Anterior cingulate cortex (tissue), 58 donors: Measurements from ENCODE around the gene CELF2.

Experiments used
- DNase-seq, 58 donors: peaks; one replicate each; lab custom pipeline; 2025; lab: John Stamatoyannopoulos, UW

The CELF2 gene

DNA sequence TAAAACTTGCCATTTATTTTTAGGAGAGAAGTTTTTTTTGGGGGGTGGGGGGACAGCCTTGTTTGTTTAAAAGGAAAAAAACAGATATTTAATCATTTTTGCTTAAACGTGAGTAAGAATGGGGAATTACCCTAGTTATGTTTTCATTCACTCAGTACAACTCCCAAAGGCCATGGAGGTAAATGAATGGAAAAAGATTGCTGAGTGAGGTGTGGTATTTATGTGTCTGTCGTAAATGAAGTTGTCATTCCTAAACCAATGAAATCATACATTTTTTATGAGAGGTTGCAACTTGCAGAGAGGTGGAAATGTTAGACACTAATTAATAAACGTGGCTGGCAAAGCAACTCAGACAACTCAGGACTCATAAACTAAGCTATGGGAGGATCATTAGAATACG is 218.1 kb downstream of the CELF2 start:
- DNase-seq = no peak

- no peak for DNase-seq
These were observed 218.6 kb downstream of the CELF2 start for GRCh38 chr10:11236234-11236633.

GRCh38 chr10:11237571-11237970 is 219.9 kb downstream of the CELF2 start:
- DNase-seq = no peak

DNA sequence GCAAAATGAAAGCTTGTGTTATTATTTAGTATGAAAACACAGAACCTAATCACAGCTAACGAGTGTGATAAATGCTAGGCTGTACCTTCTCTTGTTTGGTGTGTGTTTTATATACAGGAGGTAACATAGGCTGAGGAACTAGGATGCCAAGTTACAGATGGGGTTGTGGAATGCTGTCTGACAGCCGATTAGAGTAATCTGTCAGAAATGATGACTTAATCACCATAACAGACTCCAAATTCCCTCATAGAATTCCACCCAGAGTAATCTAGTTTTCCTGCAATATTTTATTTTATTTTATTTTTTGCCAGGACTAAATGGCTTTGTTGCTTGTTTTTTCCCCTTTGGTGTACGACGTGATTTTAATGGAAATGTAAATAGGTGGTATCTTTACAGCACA is 221.2 kb downstream of the CELF2 start:
- no peak for DNase-seq

DNA sequence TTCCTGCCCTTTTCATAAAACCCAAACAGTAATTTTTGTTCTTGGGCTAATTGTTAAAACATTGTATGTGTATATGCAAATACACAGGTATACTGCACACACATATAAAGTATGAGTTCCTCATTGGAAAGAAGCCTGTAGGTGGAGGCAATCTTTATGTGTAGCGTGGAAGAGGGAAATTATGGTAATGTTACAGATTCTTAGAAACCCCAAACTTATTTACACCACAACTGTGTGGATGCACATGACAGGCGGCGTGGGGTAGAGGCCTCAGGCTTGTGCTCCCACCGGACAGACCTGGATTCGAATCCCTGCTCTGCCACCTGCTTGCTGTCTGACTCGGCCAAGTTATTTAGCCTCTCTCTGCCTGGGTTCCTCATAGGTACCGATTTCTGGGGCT is 223.0 kb downstream of the CELF2 start:
- DNase-seq = no peak

- DNase-seq = peak in 4 of 58 donors; percentile 26 to 57 (median 31)
These were observed 225.0 kb downstream of the CELF2 start for GRCh38 chr10:11242443-11243387.

GRCh38 chr10:11243425-11244222 is 226.0 kb downstream of the CELF2 start:
- DNase-seq = no peak

DNA sequence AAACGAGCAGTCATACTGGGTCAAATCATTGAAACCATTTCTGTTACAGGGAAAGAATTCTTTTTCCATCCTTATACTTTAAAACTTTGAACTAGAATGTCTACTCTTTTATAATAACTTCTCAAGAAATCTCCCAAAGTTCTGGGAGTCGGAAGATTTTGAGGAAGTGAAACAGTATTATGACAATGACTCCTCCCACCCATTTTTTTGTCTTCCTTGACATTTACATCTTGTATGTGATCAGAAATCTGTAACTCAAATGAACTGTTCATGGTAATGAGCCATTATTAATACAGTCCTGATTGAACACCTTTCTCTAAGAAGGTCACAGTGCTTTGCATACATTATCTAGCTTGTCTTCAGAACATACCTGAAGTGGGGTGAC is 227.4 kb downstream of the CELF2 start:
- DNase-seq = no peak

- no peak for DNase-seq
These were observed 227.8 kb downstream of the CELF2 start for GRCh38 chr10:11245510-11245909.

DNA sequence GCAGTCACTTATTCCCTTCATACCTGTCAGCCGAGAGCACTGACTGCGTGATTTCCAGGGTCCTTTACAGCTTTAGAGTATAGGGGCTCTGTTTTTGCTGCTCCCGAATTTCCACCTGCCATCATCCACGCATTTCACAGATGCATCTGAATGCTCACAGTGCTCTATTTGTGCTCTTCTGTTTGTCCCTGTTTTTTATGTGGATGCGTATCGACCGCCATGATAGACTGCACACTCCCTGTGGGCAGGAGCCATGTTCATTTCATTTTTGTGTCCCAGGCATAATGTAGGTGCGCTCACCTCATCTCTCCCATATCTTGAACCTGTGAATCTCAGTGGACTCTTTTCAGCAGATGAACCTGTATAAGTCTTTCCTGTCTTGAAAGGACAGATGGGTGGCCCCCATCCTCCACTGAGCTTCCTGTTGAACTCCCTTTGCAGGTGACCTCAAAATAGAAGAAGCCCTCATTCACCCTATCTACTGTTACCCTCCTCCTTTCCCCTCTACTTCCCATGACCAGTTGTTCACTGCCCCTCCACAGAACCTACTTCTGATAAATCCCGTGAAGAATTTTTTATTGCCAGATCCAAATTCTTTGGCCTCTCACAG is 228.4 kb downstream of the CELF2 start:
- DNase-seq = no peak

DNA sequence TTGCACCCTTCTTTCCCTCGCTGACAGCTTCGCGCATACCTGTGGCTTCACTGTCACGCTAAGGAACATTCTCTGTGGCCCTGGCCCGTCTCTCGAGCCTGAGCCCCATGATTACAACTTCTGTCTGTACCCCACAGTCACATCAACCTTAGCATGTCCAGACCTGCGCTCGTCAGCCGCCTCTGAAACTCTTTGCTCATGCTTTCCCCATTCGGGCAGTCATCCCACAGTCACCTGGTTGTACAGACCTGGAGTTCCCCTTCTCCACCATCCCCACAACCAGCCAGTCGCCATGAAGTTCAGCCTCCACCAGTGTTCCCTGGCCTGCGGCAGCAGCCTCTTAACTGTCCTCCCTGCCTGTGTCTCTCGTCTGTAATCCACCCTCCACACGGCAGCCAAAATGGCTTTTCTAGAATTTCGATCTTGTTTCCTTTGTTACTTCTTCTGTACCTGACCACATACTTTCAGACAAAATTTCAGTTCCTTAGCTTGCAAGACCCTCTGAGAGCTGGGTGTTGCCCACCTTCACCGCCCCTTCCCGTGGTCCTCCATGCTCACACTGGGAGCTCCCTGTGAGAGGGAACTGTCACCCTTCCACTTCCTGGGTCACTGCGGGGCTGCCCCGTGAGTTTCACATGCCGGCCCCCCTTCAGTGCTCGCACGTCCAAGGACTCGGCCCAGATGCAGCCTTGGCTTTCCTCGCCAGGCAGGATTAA is 229.2 kb downstream of the CELF2 start:
- DNase-seq = no peak

DNA sequence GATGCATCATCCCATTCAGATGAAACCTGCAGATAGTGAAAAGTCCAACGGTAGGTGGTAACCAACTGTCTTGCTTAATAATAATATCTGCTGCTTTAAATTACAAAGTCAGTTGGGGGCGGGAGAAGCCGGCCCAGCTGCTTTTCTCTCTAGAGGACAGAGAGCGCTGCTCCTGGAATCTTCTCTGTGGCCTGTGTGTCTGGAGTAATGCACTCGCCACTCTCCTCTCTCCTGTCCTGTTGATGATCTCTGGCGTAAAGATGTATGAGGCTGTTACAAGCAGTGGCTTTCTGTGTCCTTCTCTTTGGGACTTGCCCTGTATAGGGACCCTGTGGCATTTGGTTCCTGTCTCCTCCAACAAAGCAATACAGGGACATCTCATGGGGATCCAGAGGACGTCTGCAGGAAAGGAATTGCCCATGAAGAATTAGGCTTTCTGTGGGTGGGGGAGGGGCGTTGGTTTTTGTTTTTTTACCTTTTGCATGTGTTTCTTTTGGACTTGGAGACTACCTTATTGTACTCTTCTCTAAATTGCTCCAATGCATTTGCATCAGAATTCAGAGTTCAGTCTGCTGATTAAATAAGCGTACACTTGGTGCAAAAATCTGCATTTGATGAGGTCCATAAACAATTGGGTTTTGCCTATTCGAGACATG is 231.6 kb downstream of the CELF2 start:
- no peak for DNase-seq

- DNase-seq = no peak
These were observed 232.1 kb downstream of the CELF2 start for GRCh38 chr10:11249808-11250195.

- no peak for DNase-seq
These were observed 232.6 kb downstream of the CELF2 start for GRCh38 chr10:11250304-11250703.

GRCh38 chr10:11252887-11253286 is 235.2 kb downstream of the CELF2 start:
- DNase-seq = peak in 1 of 58 donors; percentile 53

DNA sequence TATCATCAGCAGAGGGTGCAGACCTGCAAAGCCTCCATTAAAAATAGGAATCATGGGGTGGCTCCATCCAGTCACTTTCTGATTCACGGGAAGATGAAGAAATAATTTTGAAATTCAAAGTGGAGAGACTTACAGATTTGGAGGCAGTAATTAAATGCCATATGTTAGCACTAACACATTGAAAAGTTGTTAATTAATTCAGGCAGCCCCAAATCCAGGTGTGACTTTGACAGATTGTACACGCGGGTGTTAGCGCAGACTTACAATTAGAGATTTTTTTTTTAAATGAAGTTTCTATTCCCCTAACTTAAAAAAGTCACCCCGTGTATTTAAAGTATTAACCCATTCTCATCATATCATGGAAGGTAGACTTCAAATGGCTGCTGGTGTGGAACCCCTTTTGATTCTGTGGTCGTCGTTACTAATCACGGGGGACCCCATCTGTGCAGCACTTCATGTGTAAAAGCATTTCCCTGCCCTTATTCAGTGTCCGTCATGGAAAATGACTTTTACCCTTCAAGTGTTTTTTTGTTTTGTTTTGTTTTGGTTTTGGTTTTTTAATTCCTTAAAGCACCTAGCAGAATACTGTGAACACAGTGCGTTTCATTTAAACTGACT is 235.8 kb downstream of the CELF2 start:
- DNase-seq = no peak

GRCh38 chr10:11255156-11255555 is 237.5 kb downstream of the CELF2 start:
- no peak for DNase-seq

DNA sequence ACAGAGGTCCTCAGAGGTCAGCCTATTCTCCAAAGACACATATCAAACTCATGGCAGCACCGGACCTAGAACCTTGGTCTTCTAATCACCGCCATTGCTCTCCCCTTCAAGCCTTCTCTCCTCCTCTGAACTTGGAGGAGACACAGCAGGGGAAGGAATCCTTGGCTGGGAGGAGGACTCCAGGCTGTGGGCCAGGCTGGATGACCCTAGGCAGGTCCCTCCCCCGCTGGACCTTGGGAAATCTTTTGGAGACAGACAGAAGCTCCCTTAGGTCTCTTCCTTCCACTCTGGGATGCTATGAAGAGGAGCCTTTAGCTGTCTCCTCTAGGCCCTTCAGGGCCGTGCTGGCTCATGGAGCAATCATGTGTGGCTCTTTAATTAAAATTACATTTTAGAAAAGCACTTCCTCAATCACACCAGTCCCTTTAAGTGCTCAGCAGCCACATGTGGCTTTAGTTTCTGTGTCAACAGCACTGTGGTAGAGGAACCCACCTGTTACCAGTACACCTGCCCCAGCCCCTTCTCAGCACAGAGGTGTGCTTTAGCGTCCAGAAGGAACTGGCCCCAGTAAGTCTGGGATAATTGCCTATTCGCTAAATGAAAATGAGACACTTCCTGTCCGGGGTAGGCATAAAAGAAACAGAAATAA is 238.2 kb downstream of the CELF2 start:
- no peak for DNase-seq

GRCh38 chr10:11256896-11257295 is 239.2 kb downstream of the CELF2 start:
- no peak for DNase-seq
